Stimulated activated CD8-positive, alpha-beta memory T cell treated with anti-CD3 and anti-CD28 coated beads, Interleukin-15, amount 100 ng/mL, for 24 hours (primary cell): ENCODE results near the gene CCDC183.
"Not testable (repeated sequence)": the region's sequence is repeated elsewhere in the genome, so short reads cannot be mapped to it uniquely, and the experiment has no call there.

Experiments used
- DNase-seq: peaks from one replicate; pipeline ENCODE4 v3.0.0-alpha.2; 2020; ENCODE audit warnings: low read depth

CCDC183 gene

DNA sequence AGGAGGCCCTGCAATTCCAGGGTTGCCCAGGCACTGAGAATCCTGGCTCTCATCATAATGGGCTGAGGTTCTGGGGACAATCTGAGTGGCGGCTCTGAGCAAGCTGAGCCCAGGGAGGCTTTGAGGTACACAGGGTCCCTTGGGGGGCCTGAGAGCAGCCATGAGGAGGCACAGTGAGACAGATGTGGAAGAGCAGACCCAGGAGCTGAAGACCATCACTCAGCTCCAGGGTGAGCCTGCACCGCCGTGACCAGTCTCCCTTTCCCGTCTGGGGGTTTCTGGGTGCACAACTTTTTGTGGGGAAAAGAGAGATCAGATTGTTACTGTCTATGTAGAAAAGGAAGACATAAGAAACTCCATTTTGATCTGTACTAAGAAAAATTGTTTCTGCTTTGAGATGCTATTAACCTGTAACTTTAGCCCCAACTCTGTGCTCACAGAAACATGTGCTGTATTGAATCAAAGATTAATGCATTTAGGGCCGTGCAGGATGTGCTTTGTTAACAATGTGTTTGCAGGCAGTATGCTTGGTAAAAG lies at the start of gene CCDC183:
CCDC183 (plus strand) TSS at position 101 of the 537 bp plus-strand sequence; CDS start at position 161, 60 bp downstream.
- DNase-seq = no peak

DNA sequence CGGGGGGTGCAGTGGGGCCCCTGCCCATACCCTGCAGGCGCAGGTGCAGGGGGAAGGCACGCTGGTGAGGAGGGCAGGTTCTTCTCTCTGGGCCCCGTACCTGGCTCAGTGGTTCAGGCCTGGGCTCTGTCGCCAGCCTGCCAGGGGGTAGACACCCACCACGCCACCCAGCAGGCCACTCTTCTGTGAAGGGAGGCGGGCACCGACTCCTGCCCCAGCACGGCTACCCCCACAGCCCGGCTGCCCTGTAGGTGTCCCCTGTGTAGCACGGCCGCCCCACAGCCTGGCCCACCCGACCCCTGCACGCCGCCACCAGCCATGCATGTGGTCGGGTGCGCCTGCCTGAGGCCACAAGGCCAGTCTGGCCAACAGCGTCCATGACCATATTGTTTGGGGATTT lies 49.5 kb upstream of the CCDC183 start:
- no peak for DNase-seq

DNA sequence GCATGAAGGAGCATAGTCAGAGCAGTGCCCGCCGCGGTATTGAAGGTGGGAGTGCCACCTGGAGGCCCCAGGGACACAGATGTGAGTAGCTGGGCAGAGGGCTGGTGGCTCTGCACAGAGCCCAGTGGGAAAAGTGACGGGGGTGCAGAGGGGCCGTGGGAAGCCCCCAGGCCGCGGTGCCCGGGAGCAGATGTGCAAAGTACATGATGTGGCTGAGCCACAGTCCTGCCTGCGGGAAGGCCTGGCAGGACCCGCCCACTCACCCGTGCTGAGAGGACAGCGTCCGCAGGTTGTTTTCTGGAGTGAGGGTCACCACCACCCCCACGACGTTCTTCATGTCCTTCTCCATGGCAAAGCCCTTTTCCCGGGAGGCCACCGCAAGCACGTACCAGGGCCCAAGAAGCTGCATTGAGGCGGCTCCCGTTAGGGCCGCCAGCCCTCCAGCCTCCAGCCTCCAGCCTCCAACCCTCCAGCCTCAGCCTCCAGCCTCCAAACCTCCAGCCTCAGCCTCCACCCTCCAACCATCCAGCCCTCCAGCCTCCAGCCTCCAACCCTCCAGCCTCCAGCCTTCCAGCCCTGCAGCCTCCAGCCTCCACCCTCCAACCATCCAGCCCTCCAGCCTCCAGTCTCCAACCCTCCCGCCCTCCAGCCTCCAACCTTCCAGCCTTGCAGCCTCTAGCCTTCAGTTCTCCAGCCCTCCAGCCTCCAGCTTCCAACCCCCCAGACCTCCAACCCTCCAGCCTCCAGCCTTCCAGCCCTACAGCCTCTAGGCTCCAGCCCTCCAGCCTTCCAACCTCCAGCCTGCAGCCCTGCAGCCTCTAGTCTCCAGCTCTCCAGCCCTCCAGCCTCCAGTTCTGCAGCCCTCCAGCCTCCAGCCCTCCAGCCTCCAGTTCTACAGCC lies 48.7 kb upstream of the CCDC183 start:
- no peak for DNase-seq

DNA sequence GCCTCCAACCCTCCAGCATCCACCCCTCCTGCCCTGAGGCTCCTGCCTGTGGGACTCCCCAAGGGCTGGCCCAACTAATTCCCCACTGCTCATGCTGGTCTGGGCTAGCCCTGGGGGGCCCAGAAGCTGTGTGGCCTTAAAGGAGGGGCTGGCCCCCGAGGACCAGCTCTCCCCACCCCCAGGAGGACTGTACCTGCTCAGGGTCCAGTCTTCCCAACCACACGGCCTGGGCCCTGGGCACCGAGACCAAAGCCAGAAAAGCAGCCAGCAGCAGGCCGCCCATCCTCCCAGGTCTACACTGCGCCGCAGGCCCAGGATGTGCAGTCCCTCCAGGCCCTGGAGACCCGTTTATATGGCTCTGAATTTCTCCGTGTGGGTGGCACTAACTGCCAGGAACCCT lies 47.9 kb upstream of the CCDC183 start, which contains the start of gene LCN6:
LCN6 (minus strand) TSS at position 325 of the 400 bp plus-strand sequence; CDS start at position 283, 42 bp downstream.
- no peak for DNase-seq

- no peak for DNase-seq
Observed at GRCh38 chr9:136748666-136749611, 47.2 kb upstream of the CCDC183 start.

GRCh38 chr9:136750526-136750925 lies 45.6 kb upstream of the CCDC183 start:
- DNase-seq = no peak

DNA sequence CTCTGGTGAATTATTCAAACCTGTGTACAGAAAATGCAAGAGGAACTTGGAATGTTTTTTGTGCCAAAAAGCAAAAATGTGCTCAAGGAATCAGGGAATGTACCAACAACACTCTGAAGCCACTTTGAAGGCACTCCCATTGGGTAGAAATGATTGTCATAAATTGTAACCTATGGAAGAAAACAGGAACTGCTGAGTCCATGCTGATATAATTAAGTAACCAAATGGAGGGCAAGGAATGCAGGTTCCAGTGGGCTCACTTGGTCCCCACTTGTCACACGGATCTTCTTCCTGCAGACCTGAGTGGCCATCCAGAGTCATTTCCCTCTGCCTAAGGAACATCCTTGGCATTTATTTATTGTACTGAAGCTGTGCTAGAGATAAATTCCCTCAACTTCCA lies 44.9 kb upstream of the CCDC183 start:
- DNase-seq = no peak

GRCh38 chr9:136751814-136752213 lies 44.3 kb upstream of the CCDC183 start:
- DNase-seq = no peak

GRCh38 chr9:136753371-136754058 lies 42.6 kb upstream of the CCDC183 start:
- DNase-seq = no peak

DNA sequence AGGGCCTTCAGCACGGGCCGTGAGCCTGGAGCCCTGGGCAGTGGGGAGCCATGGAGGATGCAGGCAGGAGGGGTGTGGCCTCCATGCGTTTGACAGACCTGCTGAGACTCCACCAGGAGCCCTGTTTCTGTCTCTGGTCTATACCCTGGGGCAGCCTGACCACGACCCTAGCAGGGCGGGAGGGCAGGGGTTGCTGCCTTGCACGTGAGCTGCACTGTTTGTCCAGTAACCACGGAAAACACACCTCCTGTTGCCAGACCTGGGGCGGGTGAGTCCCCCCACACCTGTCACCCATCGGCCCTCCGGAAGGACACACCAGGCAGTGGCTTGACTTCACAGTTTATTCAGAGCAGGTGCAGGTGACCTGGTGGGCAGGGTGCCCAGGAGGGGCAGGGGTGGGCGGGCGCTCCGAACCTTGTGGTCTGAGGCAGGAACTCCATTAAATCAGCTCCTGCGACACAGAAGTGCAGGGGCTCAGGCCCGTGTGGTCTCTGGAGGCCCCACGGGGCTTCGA lies 42.0 kb upstream of the CCDC183 start:
- no peak for DNase-seq

GRCh38 chr9:136754626-136755301 lies 41.4 kb upstream of the CCDC183 start:
- no peak for DNase-seq

- not testable (repeated sequence) for DNase-seq
Observed at GRCh38 chr9:136755302-136756133, 40.6 kb upstream of the CCDC183 start.

DNA sequence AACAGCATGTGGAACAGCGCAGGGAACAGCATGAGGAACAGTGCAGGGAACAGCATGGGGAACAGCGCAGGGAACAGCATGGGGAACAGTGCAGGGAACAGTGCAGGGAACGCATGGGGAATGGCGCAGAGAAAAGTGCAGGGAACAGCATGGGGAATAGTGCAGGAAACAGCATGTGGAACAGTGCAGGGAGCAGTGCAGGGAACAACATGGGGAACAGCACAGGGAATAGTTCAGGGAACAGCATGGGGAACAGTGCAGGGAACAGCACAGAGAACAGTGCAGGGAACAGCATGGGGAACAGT lies 40.1 kb upstream of the CCDC183 start:
- DNase-seq = no peak

DNA sequence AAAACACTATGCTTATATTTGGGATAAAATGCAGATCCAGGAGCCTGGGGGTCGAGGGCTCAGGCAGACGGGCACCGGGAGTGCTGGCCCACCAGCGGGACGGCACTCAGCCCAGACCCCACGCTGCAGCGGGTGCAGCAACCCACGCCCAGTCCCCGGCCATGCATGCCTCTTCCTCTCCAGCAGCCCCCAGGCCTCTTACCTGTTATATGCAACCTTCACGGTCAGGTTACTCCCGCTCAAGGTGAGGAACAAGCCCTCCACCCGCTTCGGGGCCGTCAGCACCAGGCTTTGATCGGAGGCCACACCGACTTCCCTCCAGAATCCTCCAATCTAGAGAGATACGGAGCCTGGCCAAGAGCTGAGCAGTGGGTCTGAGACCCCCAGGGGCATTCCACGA lies 39.3 kb upstream of the CCDC183 start:
- no peak for DNase-seq

DNA sequence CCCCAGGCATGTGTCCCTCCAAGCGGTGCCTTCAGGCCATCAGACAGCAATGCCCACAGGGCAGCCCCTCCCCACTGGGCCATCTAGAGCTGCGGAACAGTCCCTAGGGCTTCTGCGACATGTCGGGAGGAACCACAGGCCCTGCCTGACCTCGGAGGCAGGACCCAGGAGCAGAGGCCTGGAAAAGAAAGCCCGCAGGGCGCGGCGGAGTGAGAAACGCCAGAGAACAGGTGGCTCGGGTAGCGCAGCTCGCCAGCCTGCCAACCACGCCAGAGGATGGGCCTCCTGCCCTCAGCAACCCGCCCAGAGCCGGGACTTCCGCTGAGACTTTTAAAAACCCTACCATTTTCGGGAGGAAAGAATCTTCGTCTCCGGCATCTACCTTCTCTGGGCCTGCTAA lies 38.8 kb upstream of the CCDC183 start:
- DNase-seq = no peak

DNA sequence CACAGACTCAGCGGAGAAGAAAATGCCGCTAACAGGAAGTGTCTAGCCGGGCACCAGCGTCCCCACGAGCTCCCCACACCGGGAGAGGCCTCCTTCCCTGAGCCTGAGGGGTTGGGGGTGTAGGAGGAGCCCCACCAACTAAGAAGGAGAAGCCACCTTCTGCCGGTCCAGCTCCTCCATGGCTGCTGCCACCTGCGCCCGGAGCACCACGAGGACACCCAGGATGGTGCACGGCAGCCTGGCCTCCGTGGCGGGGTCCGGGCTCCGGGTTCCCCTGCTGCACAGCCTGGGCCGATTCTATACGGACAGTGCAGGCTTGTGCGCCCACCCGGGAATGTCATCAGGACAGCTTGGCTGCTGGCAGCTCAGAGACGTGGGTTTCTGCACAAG lies 38.4 kb upstream of the CCDC183 start:
- DNase-seq = no peak

GRCh38 chr9:136759001-136759400 lies 37.1 kb upstream of the CCDC183 start:
- DNase-seq = no peak

DNA sequence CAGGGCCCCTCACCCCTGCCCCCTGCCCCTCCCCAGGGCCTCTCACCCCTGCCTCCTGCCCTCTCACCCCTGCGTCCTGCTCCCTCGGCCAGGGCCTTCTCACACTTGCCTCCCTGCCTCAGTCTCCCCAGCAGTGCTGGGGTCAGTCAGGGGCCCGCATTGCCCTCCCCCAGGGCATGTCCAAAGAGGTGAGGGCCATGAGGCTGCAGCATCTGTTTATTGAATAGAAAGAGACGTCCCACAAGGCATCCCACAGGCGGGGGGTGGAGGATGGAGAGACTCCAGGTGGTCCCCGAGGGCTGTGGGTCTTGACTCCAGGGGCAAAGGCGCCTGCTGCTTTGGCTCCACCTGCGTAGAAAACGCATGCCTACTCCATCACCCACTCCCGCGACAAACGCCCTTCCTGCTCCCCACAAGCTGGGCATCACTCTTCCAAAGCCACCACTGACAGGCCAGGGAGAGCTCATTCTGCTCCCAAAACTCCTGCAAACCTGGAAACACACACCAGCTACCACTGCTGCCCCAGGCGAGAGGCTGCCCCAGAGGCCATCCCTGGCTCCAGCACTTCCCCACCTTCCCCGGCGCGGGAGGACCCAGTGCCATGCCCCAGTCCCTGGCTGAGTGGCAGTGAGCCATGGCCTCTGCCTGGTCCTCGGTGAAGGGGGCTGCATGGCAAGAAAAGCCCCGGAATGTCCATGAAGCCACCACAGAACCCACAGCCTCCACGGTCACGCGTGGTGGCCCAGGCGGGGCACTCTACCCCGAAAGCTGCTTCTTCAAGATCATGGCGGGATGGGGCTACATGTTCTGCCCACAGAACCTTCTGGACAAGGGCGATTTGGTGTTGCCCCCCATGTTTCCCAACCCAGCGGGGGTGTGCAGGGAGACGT lies 36.5 kb upstream of the CCDC183 start:
- no peak for DNase-seq

DNA sequence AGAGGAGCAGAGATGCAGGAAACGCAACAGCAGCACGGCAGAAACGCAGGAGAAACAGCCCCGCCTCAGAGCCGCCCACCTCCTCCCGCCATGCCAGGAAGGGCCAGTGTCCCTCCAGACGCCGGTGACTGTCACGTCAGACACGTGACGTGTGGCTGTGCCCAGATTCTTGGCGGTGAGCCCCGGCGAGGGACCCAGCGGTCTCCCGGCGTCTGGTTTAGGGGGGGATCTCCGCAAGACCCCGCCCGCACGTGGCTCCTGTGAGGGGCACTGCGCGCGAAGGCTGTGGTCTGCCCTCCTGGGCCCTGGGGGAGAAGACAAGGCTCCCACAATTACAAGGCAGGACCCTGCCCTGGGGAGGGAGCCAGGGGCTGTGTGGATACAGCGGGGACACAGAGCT lies 35.7 kb upstream of the CCDC183 start:
- no peak for DNase-seq
